Stomach (tissue), 4 donors: ENCODE data around the gene PNLIP.

Source experiments
- EP300 ChIP-seq: sonication (generic); formaldehyde crosslinking; IDR thresholded peaks from one replicate; pipeline ENCODE4 v1.6.1; 2017; ENCODE audit warnings: antibody characterized with exemption
- POLR2A ChIP-seq, 4 donors: fragments of 450-650 bp; IDR thresholded peaks; one replicate each; pipeline ENCODE4 v1.6.1; 2016; ENCODE audit warnings: antibody characterized with exemption in 4 of 4, control low read depth in 2 of 4, mild to moderate bottlenecking in 1 of 4, moderate library complexity in 1 of 4
- POLR2AphosphoS5 ChIP-seq, 3 donors: sonication (generic); formaldehyde crosslinking; IDR thresholded peaks; one replicate each; pipeline ENCODE4 v1.6.1; 2016; ENCODE audit warnings: antibody characterized with exemption in 3 of 3
- TF ChIP-seq, protein P1 (sequence below), 7 experiments: fragments of 450-650 bp in 4 of 7; fragments of 200-600 bp in 3 of 7; sonication (generic) in 3 of 7; IDR thresholded peaks; one replicate each; pipeline ENCODE4 v1.5.1; 2016 to 2019; ENCODE audit warnings: antibody characterized with exemption in 7 of 7, control low read depth in 2 of 7, mild to moderate bottlenecking in 1 of 7

DNA sequence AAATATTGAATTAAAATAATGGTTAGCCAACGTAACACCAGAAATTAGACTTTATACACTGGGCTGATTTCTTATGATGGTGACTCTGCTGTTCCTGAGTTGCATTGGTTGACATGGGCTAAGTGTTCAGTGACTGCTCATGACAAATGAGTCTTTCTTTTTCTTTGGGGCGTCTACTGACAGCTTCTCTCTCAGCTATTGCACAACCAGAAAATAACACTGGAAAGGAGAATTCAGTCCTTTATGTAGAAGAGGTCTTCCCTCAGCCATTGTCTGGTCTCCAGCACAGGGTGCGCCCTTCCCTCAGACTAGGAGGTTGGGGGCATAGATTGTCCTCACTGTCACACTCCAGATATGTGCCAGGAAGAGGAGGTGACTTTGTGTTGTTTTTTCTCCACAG is 21.6 kb downstream of the PNLIP start:
- TF ChIP-seq, protein P1, sequence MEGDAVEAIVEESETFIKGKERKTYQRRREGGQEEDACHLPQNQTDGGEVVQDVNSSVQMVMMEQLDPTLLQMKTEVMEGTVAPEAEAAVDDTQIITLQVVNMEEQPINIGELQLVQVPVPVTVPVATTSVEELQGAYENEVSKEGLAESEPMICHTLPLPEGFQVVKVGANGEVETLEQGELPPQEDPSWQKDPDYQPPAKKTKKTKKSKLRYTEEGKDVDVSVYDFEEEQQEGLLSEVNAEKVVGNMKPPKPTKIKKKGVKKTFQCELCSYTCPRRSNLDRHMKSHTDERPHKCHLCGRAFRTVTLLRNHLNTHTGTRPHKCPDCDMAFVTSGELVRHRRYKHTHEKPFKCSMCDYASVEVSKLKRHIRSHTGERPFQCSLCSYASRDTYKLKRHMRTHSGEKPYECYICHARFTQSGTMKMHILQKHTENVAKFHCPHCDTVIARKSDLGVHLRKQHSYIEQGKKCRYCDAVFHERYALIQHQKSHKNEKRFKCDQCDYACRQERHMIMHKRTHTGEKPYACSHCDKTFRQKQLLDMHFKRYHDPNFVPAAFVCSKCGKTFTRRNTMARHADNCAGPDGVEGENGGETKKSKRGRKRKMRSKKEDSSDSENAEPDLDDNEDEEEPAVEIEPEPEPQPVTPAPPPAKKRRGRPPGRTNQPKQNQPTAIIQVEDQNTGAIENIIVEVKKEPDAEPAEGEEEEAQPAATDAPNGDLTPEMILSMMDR (IDR thresholded peaks at IDR 0.05) = no peak
- TF ChIP-seq EP300 (no peak), POLR2A (IDR thresholded peaks at IDR 0.05) (no peak), POLR2AphosphoS5 (IDR thresholded peaks at IDR 0.05) (no peak)
